Upper lobe of left lung (tissue), 6 donors: ENCODE data around the gene KPNA1. TPM values are rescaled to one million over a fixed set of nuclear protein-coding genes. Genes with fewer than 3 reads are reported as not detected.
A peak's percentile ranks its signal among the peaks of the same experiment; 100 is the strongest.

Experiments used
- ATAC-seq, 2 donors: fragments of 200-7000 bp; cut with Tn5 transposase; one replicate each; pipeline ENCODE4 v1.9.1; 2022; ENCODE audit warnings: mild to moderate bottlenecking in 2 of 2, moderate library complexity in 2 of 2; ENCODE audit not compliant: low FRiP score in 2 of 2
- DNase-seq, 2 donors: peaks; one replicate each; pipeline ENCODE4 v3.0.0-alpha.2; 2019 to 2020
- H3K27ac ChIP-seq, 4 donors: fragments of 200-600 bp; sonication (generic); one replicate each; pipeline ENCODE4 v1.5.1; 2016 to 2019
- H3K27me3 ChIP-seq, 4 donors: fragments of 200-600 bp; sonication (generic); one replicate each; pipeline ENCODE4 v1.5.1; 2017 to 2019
- H3K36me3 ChIP-seq, 4 donors: fragments of 200-600 bp; sonication (generic); one replicate each; pipeline ENCODE4 v1.5.1; 2016 to 2019
- H3K4me1 ChIP-seq, 4 donors: fragments of 200-600 bp; sonication (generic); one replicate each; pipeline ENCODE4 v1.5.1; 2018 to 2019
- H3K4me3 ChIP-seq, 4 donors: fragments of 200-600 bp; sonication (generic); one replicate each; pipeline ENCODE4 v1.5.1; 2017 to 2019; ENCODE audit warnings: mild to moderate bottlenecking in 2 of 4, moderate library complexity in 1 of 4
- H3K9me3 ChIP-seq, 4 donors: fragments of 200-600 bp; sonication (generic); one replicate each; pipeline ENCODE4 v1.5.1; 2018 to 2019
- EP300 ChIP-seq, 4 donors: sonication (generic); formaldehyde crosslinking; IDR thresholded peaks; one replicate each; pipeline ENCODE4 v1.5.1; 2017; ENCODE audit warnings: antibody characterized with exemption in 4 of 4, control low read depth in 2 of 4
- POLR2A ChIP-seq, 4 donors: fragments of 450-650 bp; IDR thresholded peaks; one replicate each; pipeline ENCODE4 v1.5.1; 2016 to 2017; ENCODE audit warnings: antibody characterized with exemption in 4 of 4, mild to moderate bottlenecking in 2 of 4
- POLR2AphosphoS5 ChIP-seq, 2 donors: sonication (generic); formaldehyde crosslinking; IDR thresholded peaks; one replicate each; pipeline ENCODE4 v1.5.1; 2017; ENCODE audit warnings: antibody characterized with exemption in 2 of 2
- WGBS, 2 donors: methylation state at CpG; one replicate each; pipeline ENCODE4 v1.1.5; 2017 to 2018; 5-methylcytosine and 5-hydroxymethylcytosine counted together
- total RNA-seq, 6 donors: library from RNA; depleted of rRNA in 4 of 6; stranded (reverse); fragments of >200 nt in 4 of 6; gene quantifications; one replicate each; pipeline versions ENCODE4 v1.1.0 to v1.2.1, GENCODE V29; 2016 to 2021
- TF ChIP-seq, protein P1 (sequence below), 6 experiments: fragments of 450-650 bp in 4 of 6; fragments of 200-600 bp in 2 of 6; sonication (generic) in 2 of 6; IDR thresholded peaks; one replicate each; pipeline ENCODE4 v1.5.1; 2016 to 2019; ENCODE audit warnings: antibody characterized with exemption in 6 of 6
- donor health status: DM: no; HTN: no; CAD: no; lungs with moderate emphysema.
- donor health status: DM: no; HTN: yes; CAD: no; lungs with severe emphysema.

Gene KPNA1
- total RNA-seq, 6 donors from 2014 or later, result 38.9 to 104 (median 43.4) TPM

DNA sequence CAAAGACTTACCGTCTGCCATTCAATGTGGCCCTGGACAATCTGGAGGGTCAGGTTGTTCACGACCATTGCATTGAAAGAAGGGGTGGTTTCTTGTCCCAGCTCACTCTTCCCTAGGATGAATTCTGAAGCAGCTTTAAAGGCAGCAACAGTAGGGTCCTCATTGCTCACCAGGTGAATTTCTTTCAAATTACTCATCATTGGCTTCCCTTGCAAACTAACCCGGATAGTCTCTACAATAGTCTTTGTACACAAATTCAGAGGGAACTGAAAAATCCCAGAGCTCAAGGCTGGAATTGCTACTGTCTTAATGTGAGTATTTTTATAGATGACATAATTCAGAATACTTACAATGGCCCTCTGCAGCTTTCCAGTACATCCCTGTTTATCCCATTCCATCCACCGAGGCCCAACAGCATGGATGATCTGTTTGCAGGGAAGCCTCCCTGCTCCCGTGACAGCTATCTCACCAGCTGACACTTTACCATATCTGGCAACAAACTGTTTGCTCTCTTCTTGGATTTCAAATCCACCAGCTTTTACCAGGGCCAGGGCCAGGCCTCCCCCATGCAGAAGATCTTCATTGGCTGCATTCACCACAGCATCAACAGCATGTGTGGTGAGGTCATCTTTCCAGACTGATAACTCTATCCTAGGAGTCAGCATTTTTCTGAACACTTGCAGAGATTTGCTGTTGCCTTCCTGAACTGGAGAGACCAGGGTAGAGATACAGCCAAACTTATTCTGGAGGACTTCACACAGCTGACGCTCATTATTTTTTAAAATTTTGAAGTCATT is 40.7 kb upstream of the KPNA1 start:
- TF ChIP-seq POLR2A (IDR thresholded peaks at IDR 0.05), result no peak
- DNase-seq (no peak), ATAC-seq (peak in 1 of 2 donors; percentile 70)
- H3K36me3 ChIP-seq, result peaks cover 42 to 91% (median 68%) of the 10 kb centered on the region in 4 donors
- H3K4me3 ChIP-seq, result no peak overlapping the region
- H3K27ac ChIP-seq, result no peak overlapping the region
- no peaks in the 10 kb centered on the region for H3K27me3 ChIP-seq
- 95% methylated on average over 6 of the region's 6 CpGs for WGBS, 2 donors
- H3K4me1 ChIP-seq, result peaks cover 0 to 8% (median 4%) of the 10 kb centered on the region in 4 donors
- H3K9me3 ChIP-seq, result no peaks in the 10 kb centered on the region

DNA sequence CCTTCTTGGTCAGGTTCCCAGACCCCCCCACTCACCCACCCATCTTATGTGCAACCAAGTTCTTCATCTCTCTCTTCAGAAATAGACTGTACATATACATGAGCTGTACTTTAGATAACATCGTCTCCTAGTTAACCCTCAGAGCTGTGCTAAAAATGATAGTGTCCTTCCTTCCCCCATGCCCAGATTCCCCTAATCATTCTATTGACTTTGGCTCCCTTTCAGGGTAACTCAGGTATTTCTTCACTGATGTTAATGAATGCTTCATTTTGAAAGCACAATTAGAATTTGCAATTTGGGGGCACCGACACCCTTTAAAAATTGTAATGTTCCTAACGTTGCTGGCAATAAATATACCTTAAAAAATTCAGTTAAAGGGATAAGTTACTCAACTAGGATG is 38.4 kb upstream of the KPNA1 start:
- DNase-seq, result no peak
- Histone ChIP-seq H3K9me3 (no peaks in the 10 kb centered on the region), H3K4me1 (peaks cover 0 to 4% (median 0%) of the 10 kb centered on the region in 4 donors), H3K27ac (no peak overlapping the region), H3K27me3 (no peaks in the 10 kb centered on the region), H3K36me3 (peaks cover 46 to 99% (median 77%) of the 10 kb centered on the region in 4 donors), H3K4me3 (no peak overlapping the region)
- TF ChIP-seq, protein P1, sequence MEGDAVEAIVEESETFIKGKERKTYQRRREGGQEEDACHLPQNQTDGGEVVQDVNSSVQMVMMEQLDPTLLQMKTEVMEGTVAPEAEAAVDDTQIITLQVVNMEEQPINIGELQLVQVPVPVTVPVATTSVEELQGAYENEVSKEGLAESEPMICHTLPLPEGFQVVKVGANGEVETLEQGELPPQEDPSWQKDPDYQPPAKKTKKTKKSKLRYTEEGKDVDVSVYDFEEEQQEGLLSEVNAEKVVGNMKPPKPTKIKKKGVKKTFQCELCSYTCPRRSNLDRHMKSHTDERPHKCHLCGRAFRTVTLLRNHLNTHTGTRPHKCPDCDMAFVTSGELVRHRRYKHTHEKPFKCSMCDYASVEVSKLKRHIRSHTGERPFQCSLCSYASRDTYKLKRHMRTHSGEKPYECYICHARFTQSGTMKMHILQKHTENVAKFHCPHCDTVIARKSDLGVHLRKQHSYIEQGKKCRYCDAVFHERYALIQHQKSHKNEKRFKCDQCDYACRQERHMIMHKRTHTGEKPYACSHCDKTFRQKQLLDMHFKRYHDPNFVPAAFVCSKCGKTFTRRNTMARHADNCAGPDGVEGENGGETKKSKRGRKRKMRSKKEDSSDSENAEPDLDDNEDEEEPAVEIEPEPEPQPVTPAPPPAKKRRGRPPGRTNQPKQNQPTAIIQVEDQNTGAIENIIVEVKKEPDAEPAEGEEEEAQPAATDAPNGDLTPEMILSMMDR (IDR thresholded peaks at IDR 0.05), result no peak
- no peak for TF ChIP-seq EP300 (IDR thresholded peaks at IDR 0.05)
- no peak for TF ChIP-seq POLR2AphosphoS5 (IDR thresholded peaks at IDR 0.05)
- TF ChIP-seq POLR2A (IDR thresholded peaks at IDR 0.05), result no peak
- ATAC-seq, result no peak
- WGBS, 2 donors, result 57 to 68% methylated on average over 3 of the region's 3 CpGs

DNA sequence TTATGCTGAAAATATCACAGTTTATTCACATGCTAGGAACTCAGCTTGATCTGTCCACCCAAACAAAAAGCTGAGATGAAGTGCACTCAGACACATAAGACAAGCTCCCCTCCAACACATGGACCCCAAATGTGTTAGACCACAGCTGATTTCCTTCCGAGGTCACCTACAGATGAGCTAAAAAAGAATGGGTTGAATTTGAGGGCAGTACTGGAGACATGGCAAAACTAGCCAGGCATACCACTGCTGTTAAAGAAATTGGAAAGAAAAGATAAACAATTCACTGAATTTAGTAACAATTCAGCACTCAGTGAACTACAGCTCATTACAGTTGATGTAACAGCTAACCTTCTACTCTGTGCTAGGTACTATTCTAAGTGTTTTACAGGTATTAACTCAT is 33.9 kb upstream of the KPNA1 start:
- DNase-seq (no peak), ATAC-seq (no peak)
- no peak overlapping the region for H3K4me3 ChIP-seq
- no peaks in the 10 kb centered on the region for H3K27me3 ChIP-seq
- 79 to 89% methylated on average over 1 of the region's 1 CpG for WGBS, 2 donors
- H3K4me1 ChIP-seq, result no peaks in the 10 kb centered on the region
- H3K9me3 ChIP-seq, result no peaks in the 10 kb centered on the region
- peaks cover 38 to 98% (median 83%) of the 10 kb centered on the region in 4 donors for H3K36me3 ChIP-seq
- H3K27ac ChIP-seq, result no peak overlapping the region
- TF ChIP-seq EP300 (IDR thresholded peaks at IDR 0.05) (no peak), POLR2AphosphoS5 (IDR thresholded peaks at IDR 0.05) (no peak), POLR2A (IDR thresholded peaks at IDR 0.05) (no peak)
- TF ChIP-seq, protein P1 (IDR thresholded peaks at IDR 0.05), result no peak

DNA sequence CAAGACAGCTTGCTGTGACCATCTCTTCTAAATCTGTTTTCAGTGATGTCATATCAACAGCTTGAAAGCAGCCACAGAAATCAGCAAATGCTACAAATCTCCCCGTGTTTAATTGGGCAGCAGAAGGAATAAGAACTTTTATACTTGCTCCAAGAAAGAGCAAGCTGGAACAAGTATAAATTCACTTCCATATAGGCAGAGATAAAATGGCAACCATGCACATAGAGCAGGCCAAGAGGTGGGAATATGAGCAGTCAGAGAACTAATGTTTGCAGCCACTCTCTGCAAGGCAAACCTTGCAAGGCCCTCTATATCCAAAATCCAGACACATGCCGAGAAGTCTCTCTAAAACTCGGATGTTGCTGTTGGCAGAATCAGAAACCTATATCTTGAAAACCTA is 33.3 kb upstream of the KPNA1 start:
- 73 to 93% methylated on average over 3 of the region's 3 CpGs for WGBS, 2 donors
- TF ChIP-seq POLR2A (IDR thresholded peaks at IDR 0.05) (no peak), EP300 (IDR thresholded peaks at IDR 0.05) (no peak), POLR2AphosphoS5 (IDR thresholded peaks at IDR 0.05) (no peak)
- TF ChIP-seq, protein P1 (IDR thresholded peaks at IDR 0.05), result no peak
- peaks cover 38 to 97% (median 85%) of the 10 kb centered on the region in 4 donors for H3K36me3 ChIP-seq
- H3K9me3 ChIP-seq, result no peaks in the 10 kb centered on the region
- no peak for ATAC-seq
- no peaks in the 10 kb centered on the region for H3K4me1 ChIP-seq
- H3K27ac ChIP-seq, result no peak overlapping the region
- DNase-seq, result no peak
- H3K4me3 ChIP-seq, result no peak overlapping the region
- H3K27me3 ChIP-seq, result no peaks in the 10 kb centered on the region

DNA sequence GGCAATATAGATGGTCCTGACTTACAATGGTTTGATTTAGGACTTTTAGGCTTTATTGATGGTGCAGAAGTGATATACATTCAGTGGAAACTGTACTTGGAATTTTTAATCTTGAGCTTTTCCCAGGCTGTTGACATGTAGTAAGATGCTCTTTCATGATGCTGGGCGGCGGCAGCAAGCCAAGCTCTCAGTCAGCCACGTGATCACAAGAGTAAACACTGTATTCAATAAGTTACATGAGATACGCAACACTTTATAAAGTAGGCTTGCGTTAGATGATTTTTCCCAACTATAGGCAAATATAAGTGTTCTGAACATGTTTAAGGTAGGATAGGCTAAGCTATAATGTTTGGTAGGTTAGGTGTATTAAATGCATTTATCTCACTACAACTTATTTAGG is 31.4 kb upstream of the KPNA1 start:
- TF ChIP-seq, protein P1 (IDR thresholded peaks at IDR 0.05), result no peak
- TF ChIP-seq EP300 (IDR thresholded peaks at IDR 0.05) (no peak), POLR2AphosphoS5 (IDR thresholded peaks at IDR 0.05) (no peak), POLR2A (IDR thresholded peaks at IDR 0.05) (no peak)
- Histone ChIP-seq H3K4me3 (no peak overlapping the region), H3K36me3 (peaks cover 34 to 98% (median 82%) of the 10 kb centered on the region in 4 donors)

More for the DNA sequence above, 31.4 kb upstream of the KPNA1 start:
- H3K27ac ChIP-seq, result no peak overlapping the region
- no peaks in the 10 kb centered on the region for H3K9me3 ChIP-seq
- no peaks in the 10 kb centered on the region for H3K4me1 ChIP-seq
- 87 to 90% methylated on average over 5 of the region's 5 CpGs for WGBS, 2 donors
- H3K27me3 ChIP-seq, result no peaks in the 10 kb centered on the region
- ATAC-seq, result no peak
- DNase-seq, result no peak
